Measurements from ENCODE around the gene FSD1L. TPM values are rescaled to one million over a fixed set of nuclear protein-coding genes. Genes with fewer than 3 reads are reported as not detected.

The FSD1L gene
- total RNA-seq, 1 experiment from 2014 or later = 5.5 TPM

DNA sequence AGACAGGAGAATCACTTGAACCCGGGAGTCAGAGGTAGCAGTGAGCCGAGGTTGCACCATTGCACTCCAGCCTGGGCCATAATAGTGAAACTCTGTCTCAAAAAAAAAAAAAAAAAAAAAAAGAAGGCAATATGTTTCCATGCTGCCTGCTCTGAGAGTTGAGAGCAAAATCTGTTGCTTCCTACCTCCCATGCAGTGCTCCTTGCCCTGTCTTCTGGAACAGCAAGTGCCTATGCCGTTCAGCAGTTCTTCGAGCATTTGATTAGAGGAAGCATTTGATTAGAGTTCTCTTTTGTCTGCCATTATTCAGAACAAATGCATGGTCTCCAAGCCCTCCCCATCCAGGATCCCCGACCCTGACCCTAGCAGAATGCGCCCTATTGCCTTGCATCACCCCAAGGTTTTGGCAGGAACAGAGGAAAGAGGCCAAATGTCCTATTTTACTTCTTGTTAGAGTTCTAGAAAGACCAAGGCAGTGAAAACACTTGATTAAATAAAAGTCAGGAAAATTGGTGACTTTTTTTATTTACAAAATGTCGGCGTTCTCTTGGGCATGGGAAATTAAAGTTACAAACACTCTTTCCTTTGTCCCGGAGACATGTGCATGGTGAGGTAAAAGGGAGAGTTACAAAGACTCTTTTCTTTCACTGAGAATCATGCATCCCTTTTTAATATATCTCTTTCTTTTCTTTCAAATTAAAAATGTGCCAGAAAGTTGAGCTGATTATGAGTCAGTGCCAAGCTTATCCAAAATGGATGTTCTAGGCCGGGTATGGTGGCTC is 27.8 kb upstream of the FSD1L start:
- H4K8ac ChIP-seq (replicated peaks; ENCODE audit: insufficient read length, low read depth, low read length) = no peak overlapping the region
- H2AFZ ChIP-seq (ENCODE audit: low read length) = no peak overlapping the region
- H4K91ac ChIP-seq (ENCODE audit: insufficient read length, low read depth, low read length) = no peak overlapping the region
- H4K20me1 ChIP-seq (ENCODE audit: control insufficient read depth, insufficient read depth, insufficient read length) = no peaks in the 10 kb centered on the region
- no peaks in the 10 kb centered on the region for H3K4me1 ChIP-seq (ENCODE audit: insufficient read depth, low read length)
- H3K4me1 Mint-ChIP-seq = peaks cover 4% of the 10 kb centered on the region in 2 experiments
- H3K9ac ChIP-seq (ENCODE audit: extremely low read depth, insufficient read length, low read length) = no peak overlapping the region
- H2AK5ac ChIP-seq (ENCODE audit: insufficient read length, low read length) = no peak overlapping the region
- no peaks in the 10 kb centered on the region for H3K23me2 ChIP-seq (ENCODE audit: insufficient read length, low read depth, low read length, poor library complexity, severe bottlenecking)
- no peak overlapping the region for H3K4me2 ChIP-seq (ENCODE audit: insufficient read depth, insufficient read length, low read length)
- no peak overlapping the region for H2BK12ac ChIP-seq (ENCODE audit: insufficient read length, low read depth, low read length)
- H3K27ac Mint-ChIP-seq = no peak overlapping the region
- H3K18ac ChIP-seq (ENCODE audit: insufficient read length, low read depth, low read length) = no peak overlapping the region
- H3K27me3 ChIP-seq (ENCODE audit: insufficient read depth, low read length) = no peaks in the 10 kb centered on the region
- H3K4ac ChIP-seq (ENCODE audit: low read depth, low read length) = no peak overlapping the region
- 0 out of 5 replicates have a peak, but pooled peaks cover 0 to 3% of the 10 kb centered on the region in 2 experiments for H3K9me3 Mint-ChIP-seq
- no peak overlapping the region for H3K27ac ChIP-seq (ENCODE audit: insufficient read length, low read depth, low read length)
- no peak overlapping the region for H3T11ph ChIP-seq (ENCODE audit: low read length)
- H2BK120ac ChIP-seq (ENCODE audit: low read depth, low read length, poor library complexity, severe bottlenecking) = no peak overlapping the region
- no peak overlapping the region for H2BK5ac ChIP-seq (ENCODE audit: insufficient read length, low read length)
- H3K56ac ChIP-seq (ENCODE audit: insufficient read length, low read depth, low read length) = no peak overlapping the region
- no peak overlapping the region for H3K14ac ChIP-seq (ENCODE audit: insufficient read depth, low read length)
- H3K79me1 ChIP-seq (ENCODE audit: insufficient read depth, low read depth, low read length, poor library complexity, severe bottlenecking) = no peaks in the 10 kb centered on the region
- no peak for DNase-seq
- H3K79me2 ChIP-seq (ENCODE audit: insufficient read depth, low read length) = no peaks in the 10 kb centered on the region
- H2BK15ac ChIP-seq (ENCODE audit: low read depth, low read length) = no peak overlapping the region
- no peaks in the 10 kb centered on the region for H3K9me3 ChIP-seq (ENCODE audit: control insufficient read depth, low read depth, low read length)
- H3K27me3 Mint-ChIP-seq (ENCODE audit: low read depth) = no peaks in the 10 kb centered on the region; the same call in 1 of the 2 replicates
- no CpG with 5 or more reads among the region's 10 CpGs for WGBS (ENCODE audit: extremely low coverage, insufficient read length, low lambda C conversion rate)
- no peak overlapping the region for H3K23ac ChIP-seq (ENCODE audit: insufficient read length, low read depth, low read length)
- H3K36me3 Mint-ChIP-seq (ENCODE audit: insufficient read depth in 1 of 3, low read depth in 3 of 3) = no peaks in the 10 kb centered on the region; a peak in 1 of 7 replicates
- H4K5ac ChIP-seq (ENCODE audit: insufficient read length, low read depth, low read length) = no peak overlapping the region
- TF ChIP-seq, protein P1, sequence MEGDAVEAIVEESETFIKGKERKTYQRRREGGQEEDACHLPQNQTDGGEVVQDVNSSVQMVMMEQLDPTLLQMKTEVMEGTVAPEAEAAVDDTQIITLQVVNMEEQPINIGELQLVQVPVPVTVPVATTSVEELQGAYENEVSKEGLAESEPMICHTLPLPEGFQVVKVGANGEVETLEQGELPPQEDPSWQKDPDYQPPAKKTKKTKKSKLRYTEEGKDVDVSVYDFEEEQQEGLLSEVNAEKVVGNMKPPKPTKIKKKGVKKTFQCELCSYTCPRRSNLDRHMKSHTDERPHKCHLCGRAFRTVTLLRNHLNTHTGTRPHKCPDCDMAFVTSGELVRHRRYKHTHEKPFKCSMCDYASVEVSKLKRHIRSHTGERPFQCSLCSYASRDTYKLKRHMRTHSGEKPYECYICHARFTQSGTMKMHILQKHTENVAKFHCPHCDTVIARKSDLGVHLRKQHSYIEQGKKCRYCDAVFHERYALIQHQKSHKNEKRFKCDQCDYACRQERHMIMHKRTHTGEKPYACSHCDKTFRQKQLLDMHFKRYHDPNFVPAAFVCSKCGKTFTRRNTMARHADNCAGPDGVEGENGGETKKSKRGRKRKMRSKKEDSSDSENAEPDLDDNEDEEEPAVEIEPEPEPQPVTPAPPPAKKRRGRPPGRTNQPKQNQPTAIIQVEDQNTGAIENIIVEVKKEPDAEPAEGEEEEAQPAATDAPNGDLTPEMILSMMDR (conservative IDR thresholded peaks at IDR 0.05) = no peak
- no peak overlapping the region for H2BK20ac ChIP-seq (ENCODE audit: low read depth, low read length, poor library complexity, severe bottlenecking)
- no peak overlapping the region for H3K4me3 Mint-ChIP-seq

All from H9 (cell line).